ENCODE results near the gene PLCH2.

GRCh38 chr1:2480986-2481364, 4.9 kb downstream of the PLCH2 start:
- no peak for TF ChIP-seq TAF1 (IDR thresholded peaks at IDR 0.05; ENCODE audit: borderline replicate concordance, low read depth, low read length)
- TF ChIP-seq ZBTB33 (IDR thresholded peaks at IDR 0.05; ENCODE audit: borderline replicate concordance, low read depth) = no peak
- TF ChIP-seq JUND (IDR thresholded peaks at IDR 0.05) = no peak
- no peak for TF ChIP-seq PBX3 (IDR thresholded peaks at IDR 0.05)
- no peak for TF ChIP-seq USF1 (IDR thresholded peaks at IDR 0.05; ENCODE audit: borderline replicate concordance, low read depth)
- no peak for TF ChIP-seq REST (IDR thresholded peaks at IDR 0.05; ENCODE audit: low read depth, low read length)
